PC-3 (cell line): ENCODE results near the gene PPP1R14C. TPM values are rescaled to one million over a fixed set of nuclear protein-coding genes. Genes with fewer than 3 reads are reported as not detected.

Experiments
- ATAC-seq: fragments of 200-7000 bp; cut with Tn5 transposase; 2 replicates; pipeline ENCODE4 v1.9.1; 2020; ENCODE audit warnings: mild to moderate bottlenecking, moderate library complexity
- BruUV-seq: library from RNA; stranded (reverse); fragments of 400-500 nt; replicated peaks from 2 replicates; lab custom pipeline; 2021; lab: Mats Ljungman, UMichigan
- CTCF ChIA-PET: fragments of 300-600 bp; sonication (Branson Sonifier 250); formaldehyde crosslinking; loops from one replicate; lab custom pipeline; 2022; ENCODE audit warnings: antibody characterized with exemption; lab: Charles Lee
- POLR2A ChIA-PET: fragments of 300-600 bp; sonication (Branson Sonifier 250); formaldehyde crosslinking; loops from one replicate; lab custom pipeline; 2022; ENCODE audit warnings: antibody characterized with exemption; ENCODE audit not compliant: unreplicated experiment; lab: Charles Lee
- DNase-seq: peaks from one replicate; pipeline ENCODE4 v3.0.0-alpha.2; 2015
- H2AFZ ChIP-seq: fragments of 300-600 bp; sonication (generic); 2 replicates; pipeline ENCODE4 v1.6.0; 2016; ENCODE audit warnings: antibody characterized with exemption, low read length
- H3F3A ChIP-seq: fragments of 300-600 bp; sonication (generic); one replicate; pipeline ENCODE4 v1.6.0; 2017; ENCODE audit warnings: antibody characterized with exemption, low read length, control low read depth, mild to moderate bottlenecking; ENCODE audit not compliant: unreplicated experiment
- H3K27ac ChIP-seq: fragments of 300-600 bp; sonication (generic); 2 replicates; pipeline ENCODE4 v1.5.1; 2016; ENCODE audit warnings: mild to moderate bottlenecking, low read length
- H3K27me3 ChIP-seq: fragments of 300-600 bp; sonication (generic); 2 replicates; pipeline ENCODE4 v1.6.1; 2016; ENCODE audit warnings: low read length, mixed read lengths
- H3K36me3 ChIP-seq: fragments of 300-600 bp; sonication (generic); 2 replicates; pipeline ENCODE4 v1.6.1; 2016; ENCODE audit warnings: low read depth, mixed run types, low read length, mixed read lengths
- H3K4me1 ChIP-seq: fragments of 300-600 bp; sonication (generic); 2 replicates; pipeline ENCODE4 v1.5.1; 2016; ENCODE audit warnings: low read length; ENCODE audit not compliant: insufficient read depth
- H3K4me2 ChIP-seq: fragments of 300-600 bp; sonication (generic); 2 replicates; pipeline ENCODE4 v1.6.0; 2016; ENCODE audit warnings: low read length
- H3K4me3 ChIP-seq: fragments of 300-600 bp; sonication (generic); 2 replicates; pipeline ENCODE4 v1.5.1; 2016; ENCODE audit warnings: mild to moderate bottlenecking, low read length, mixed read lengths
- H3K79me2 ChIP-seq: fragments of 300-600 bp; sonication (generic); 2 replicates; pipeline ENCODE4 v1.6.1; 2017; ENCODE audit warnings: low read length, mixed read lengths
- H3K9ac ChIP-seq: fragments of 300-600 bp; sonication (generic); 2 replicates; pipeline ENCODE4 v1.6.0; 2016; ENCODE audit warnings: mild to moderate bottlenecking, low read length
- H3K9me2 ChIP-seq: fragments of 300-600 bp; sonication (generic); replicated peaks from 2 replicates; pipeline ENCODE4 v1.6.1; 2016; ENCODE audit warnings: mixed run types, low read length, mixed read lengths
- H3K9me3 ChIP-seq: fragments of 300-600 bp; sonication (generic); 2 replicates; pipeline ENCODE4 v1.6.1; 2016; ENCODE audit warnings: low read length, mixed read lengths
- H4K20me1 ChIP-seq: fragments of 300-600 bp; sonication (generic); 2 replicates; pipeline ENCODE4 v1.6.1; 2016; ENCODE audit warnings: low read length, mixed read lengths
- EZH2 ChIP-seq: fragments of 300-600 bp; sonication (generic); IDR thresholded peaks from one replicate; pipeline ENCODE4 v1.6.1; 2017; ENCODE audit warnings: antibody characterized with exemption, mild to moderate bottlenecking, low read length; ENCODE audit not compliant: unreplicated experiment
- EZH2phosphoT487 ChIP-seq: fragments of 300-600 bp; sonication (generic); IDR thresholded peaks from 2 replicates; pipeline ENCODE4 v1.6.1; 2018; ENCODE audit warnings: mild to moderate bottlenecking, antibody characterized with exemption, low read length, borderline replicate concordance
- intact Hi-C: fragments of 100-400 bp; cut with micrococcal nuclease; formaldehyde crosslinking; loops from 2 replicates; pipeline ENCODE4 v1.9.0; 2023
- total RNA-seq: library from RNA; depleted of rRNA; stranded (reverse); fragments of >200 nt; gene quantifications from 2 replicates; pipeline ENCODE4 v1.2.3, GENCODE V29; 2014
- TF ChIP-seq, protein P1 (sequence below): fragments of 300-600 bp; sonication (generic); conservative IDR thresholded peaks from 2 replicates; pipeline ENCODE4 v1.5.1; 2017; ENCODE audit warnings: antibody characterized with exemption, low read depth, mild to moderate bottlenecking, low read length

PPP1R14C gene
- total RNA-seq, 1 experiment from 2014 or later, result 1.1 TPM

- Histone ChIP-seq H3K4me1 (peaks cover 8% of the 10 kb centered on the region), H3K9ac (no peak overlapping the region), H3K4me2 (no peak overlapping the region), H3K36me3 (no peaks in the 10 kb centered on the region), H3K4me3 (no peak overlapping the region), H3F3A (no peaks in the 10 kb centered on the region), H3K79me2 (no peaks in the 10 kb centered on the region), H4K20me1 (no peaks in the 10 kb centered on the region), H3K27ac (no peak overlapping the region), H3K9me3 (no peaks in the 10 kb centered on the region), H3K27me3 (no peaks in the 10 kb centered on the region), H3K9me2 (no peaks in the 10 kb centered on the region), H2AFZ (no peak overlapping the region)
- DNase-seq (no peak), ATAC-seq (no peak)
- TF ChIP-seq, protein P1, sequence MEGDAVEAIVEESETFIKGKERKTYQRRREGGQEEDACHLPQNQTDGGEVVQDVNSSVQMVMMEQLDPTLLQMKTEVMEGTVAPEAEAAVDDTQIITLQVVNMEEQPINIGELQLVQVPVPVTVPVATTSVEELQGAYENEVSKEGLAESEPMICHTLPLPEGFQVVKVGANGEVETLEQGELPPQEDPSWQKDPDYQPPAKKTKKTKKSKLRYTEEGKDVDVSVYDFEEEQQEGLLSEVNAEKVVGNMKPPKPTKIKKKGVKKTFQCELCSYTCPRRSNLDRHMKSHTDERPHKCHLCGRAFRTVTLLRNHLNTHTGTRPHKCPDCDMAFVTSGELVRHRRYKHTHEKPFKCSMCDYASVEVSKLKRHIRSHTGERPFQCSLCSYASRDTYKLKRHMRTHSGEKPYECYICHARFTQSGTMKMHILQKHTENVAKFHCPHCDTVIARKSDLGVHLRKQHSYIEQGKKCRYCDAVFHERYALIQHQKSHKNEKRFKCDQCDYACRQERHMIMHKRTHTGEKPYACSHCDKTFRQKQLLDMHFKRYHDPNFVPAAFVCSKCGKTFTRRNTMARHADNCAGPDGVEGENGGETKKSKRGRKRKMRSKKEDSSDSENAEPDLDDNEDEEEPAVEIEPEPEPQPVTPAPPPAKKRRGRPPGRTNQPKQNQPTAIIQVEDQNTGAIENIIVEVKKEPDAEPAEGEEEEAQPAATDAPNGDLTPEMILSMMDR, result no peak
- TF ChIP-seq EZH2phosphoT487, result no peak
- no peak for TF ChIP-seq EZH2
- POLR2A ChIA-PET, result no interaction called here
- CTCF ChIA-PET, result no interaction called here
- BruUV-seq, result no TSS peak
- intact Hi-C loops, result no loop called here
Measured at GRCh38 chr6:150249261-150249660, 106.4 kb downstream of the PPP1R14C start.

DNA sequence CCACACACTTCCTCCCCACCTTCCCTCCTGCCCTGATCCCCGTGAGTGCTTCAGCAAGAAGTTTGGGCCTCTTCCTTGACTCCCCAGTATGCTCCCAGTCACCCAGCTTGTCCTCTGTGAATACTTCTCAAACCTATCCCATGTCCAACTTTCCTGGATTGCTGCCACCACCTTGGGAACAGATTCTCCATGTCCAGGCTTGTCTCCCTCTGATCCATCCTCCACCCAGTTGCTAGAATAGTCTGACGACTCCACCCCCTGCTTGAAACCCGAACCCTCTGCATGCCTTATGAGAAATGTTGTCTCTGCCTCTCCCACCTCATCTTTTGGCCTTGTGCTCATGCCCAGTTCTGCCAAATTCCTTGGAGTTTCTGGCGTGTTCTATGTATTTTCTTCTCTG, 108.0 kb downstream of the PPP1R14C start:
- H3K4me2 ChIP-seq, result no peak overlapping the region
- BruUV-seq, result no TSS peak
- no peak overlapping the region for H3K9ac ChIP-seq
- H3F3A ChIP-seq, result no peaks in the 10 kb centered on the region
- H3K4me3 ChIP-seq, result no peak overlapping the region
- POLR2A ChIA-PET, result no interaction called here
- H2AFZ ChIP-seq, result no peak overlapping the region
- no peaks in the 10 kb centered on the region for H3K9me3 ChIP-seq
- TF ChIP-seq EZH2phosphoT487 (no peak), EZH2 (no peak)
- TF ChIP-seq, protein P1, result no peak
- ATAC-seq (no peak), DNase-seq (no peak)
- H3K27ac ChIP-seq, result no peak overlapping the region
- no peaks in the 10 kb centered on the region for H3K36me3 ChIP-seq
- CTCF ChIA-PET, result no interaction called here
- intact Hi-C loops, result no loop called here
- H4K20me1 ChIP-seq, result no peaks in the 10 kb centered on the region
- no peaks in the 10 kb centered on the region for H3K79me2 ChIP-seq
- H3K9me2 ChIP-seq, result no peaks in the 10 kb centered on the region
- no peaks in the 10 kb centered on the region for H3K27me3 ChIP-seq
- H3K4me1 ChIP-seq, result peaks cover 8% of the 10 kb centered on the region

DNA sequence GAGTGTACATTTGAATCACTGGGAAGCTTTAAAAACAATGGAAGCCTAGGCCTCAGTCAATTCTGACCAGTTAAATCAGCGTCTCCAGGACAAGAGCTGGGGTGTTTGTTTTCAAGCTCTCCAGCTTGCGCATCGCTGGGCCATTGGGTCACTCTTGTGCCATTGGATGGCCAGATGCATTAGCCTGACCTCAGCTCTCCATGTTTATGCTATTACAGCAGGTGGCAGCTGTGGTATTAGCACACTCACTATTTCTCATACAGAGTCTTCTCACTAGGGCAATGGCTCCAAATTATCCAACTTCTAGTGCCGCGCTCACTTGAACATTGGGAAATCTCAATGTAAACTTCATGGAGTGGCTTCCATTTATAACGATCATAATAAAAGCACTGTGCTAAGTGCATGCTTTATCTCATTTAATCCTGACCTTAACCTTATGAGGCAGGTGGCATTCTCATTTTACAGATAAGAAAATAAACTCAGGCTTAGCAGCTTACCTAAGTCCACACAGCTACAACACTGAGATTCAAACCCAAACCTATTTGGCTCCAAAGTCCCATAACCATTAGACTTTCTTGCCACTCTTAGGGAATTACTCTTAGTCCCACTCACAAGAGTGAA, 108.8 kb downstream of the PPP1R14C start:
- Histone ChIP-seq H3K4me3 (no peak overlapping the region), H3K79me2 (no peaks in the 10 kb centered on the region), H4K20me1 (no peaks in the 10 kb centered on the region), H3K4me1 (peaks cover 9% of the 10 kb centered on the region), H3K27me3 (no peaks in the 10 kb centered on the region), H3K27ac (no peak overlapping the region), H3K9me3 (no peaks in the 10 kb centered on the region), H3F3A (no peaks in the 10 kb centered on the region), H3K36me3 (no peaks in the 10 kb centered on the region), H3K9ac (no peak overlapping the region), H3K9me2 (no peaks in the 10 kb centered on the region), H2AFZ (no peak overlapping the region), H3K4me2 (no peak overlapping the region)
- ChIA-PET CTCF (no interaction called here), POLR2A (no interaction called here)
- no TSS peak for BruUV-seq
- intact Hi-C loops, result no loop called here
- TF ChIP-seq EZH2, result no peak
- no peak for TF ChIP-seq EZH2phosphoT487
- TF ChIP-seq, protein P1, result no peak
- ATAC-seq, result no peak
- no peak for DNase-seq
